Thoracic aorta (tissue), 2 donors: ENCODE results near the gene IPP. TPM values are rescaled to one million over a fixed set of nuclear protein-coding genes. Genes with fewer than 3 reads are reported as not detected.
"Not testable (repeated sequence)": the region's sequence is repeated elsewhere in the genome, so short reads cannot be mapped to it uniquely, and the experiment has no call there.

Experiments
- ATAC-seq: fragments of 150-250 bp; one replicate; pipeline ENCODE4 v1.8.0; 2017; ENCODE audit warnings: low read depth; ENCODE audit not compliant: insufficient number of reproducible peaks, low FRiP score
- DNase-seq: peaks from one replicate; pipeline ENCODE4 v3.0.0-alpha.2; 2020; ENCODE audit warnings: low spot score
- H3K27ac ChIP-seq, 2 donors: fragments of 200-600 bp; sonication (generic); 1 replicate in 1 of 2; 2 replicates in 1 of 2; pipeline ENCODE4 v1.5.1; 2016; ENCODE audit warnings: mild to moderate bottlenecking in 2 of 2, moderate library complexity in 2 of 2
- H3K27me3 ChIP-seq: fragments of 200-600 bp; sonication (generic); replicated peaks from 2 replicates; pipeline ENCODE4 v1.6.0; 2016; ENCODE audit warnings: mild to moderate bottlenecking; ENCODE audit not compliant: insufficient read depth
- H3K36me3 ChIP-seq: fragments of 200-600 bp; sonication (generic); one replicate; pipeline ENCODE4 v1.5.1; 2016
- H3K4me1 ChIP-seq, 2 donors: fragments of 200-600 bp; sonication (generic); 1 replicate in 1 of 2; 2 replicates in 1 of 2; pipeline versions ENCODE4 v1.5.1 to v1.6.0; 2016; ENCODE audit warnings: low read depth in 2 of 2, mild to moderate bottlenecking in 1 of 2; ENCODE audit not compliant: control insufficient read depth in 1 of 2
- H3K4me3 ChIP-seq: fragments of 200-600 bp; sonication (generic); 2 replicates; pipeline ENCODE4 v1.5.1; 2016; ENCODE audit warnings: mild to moderate bottlenecking
- H3K9me3 ChIP-seq: fragments of 200-600 bp; sonication (generic); 2 replicates; pipeline ENCODE4 v1.5.1; 2016
- CTCF ChIP-seq: fragments of 200-600 bp; sonication (generic); IDR thresholded peaks from one replicate; pipeline ENCODE4 v1.5.1; 2019; ENCODE audit warnings: antibody characterized with exemption
- total RNA-seq, 2 donors: library from RNA; depleted of rRNA; stranded (reverse); fragments of >200 nt; gene quantifications; one replicate each; pipeline versions ENCODE4 v1.1.0 to v1.2.3, GENCODE V29; 2016

IPP gene
- total RNA-seq, 2 donors from 2014 or later, result 6.9 to 10.2 TPM

GRCh38 chr1:45739137-45739536 lies 11.3 kb downstream of the IPP start:
- DNase-seq, result no peak
- H3K27ac ChIP-seq, result no peak overlapping the region

GRCh38 chr1:45730780-45731319 lies 19.6 kb downstream of the IPP start:
- TF ChIP-seq CTCF, result no peak
- no peak for DNase-seq

More at GRCh38 chr1:45739137-45739536, 11.3 kb downstream of the IPP start:
- TF ChIP-seq CTCF, result no peak
- H3K4me1 ChIP-seq, result no peaks in the 10 kb centered on the region
- H3K27me3 ChIP-seq, result no peaks in the 10 kb centered on the region
- no peak for ATAC-seq
- no peak overlapping the region for H3K4me3 ChIP-seq
- peaks cover 6% of the 10 kb centered on the region for H3K36me3 ChIP-seq
- H3K9me3 ChIP-seq, result no peaks in the 10 kb centered on the region

GRCh38 chr1:45730075-45730779 lies 20.2 kb downstream of the IPP start:
- Histone ChIP-seq H3K27ac (no peak overlapping the region), H3K9me3 (no peaks in the 10 kb centered on the region), H3K27me3 (no peaks in the 10 kb centered on the region), H3K4me1 (no peaks in the 10 kb centered on the region), H3K4me3 (no peak overlapping the region), H3K36me3 (peaks cover 3% of the 10 kb centered on the region)
- ATAC-seq (no peak), DNase-seq (no peak)
- no peak for TF ChIP-seq CTCF

More at GRCh38 chr1:45730780-45731319, 19.6 kb downstream of the IPP start:
- no peak overlapping the region for H3K4me3 ChIP-seq
- peaks cover 3% of the 10 kb centered on the region for H3K36me3 ChIP-seq
- H3K4me1 ChIP-seq, result no peaks in the 10 kb centered on the region
- H3K27me3 ChIP-seq, result no peaks in the 10 kb centered on the region
- H3K9me3 ChIP-seq, result no peaks in the 10 kb centered on the region
- no peak overlapping the region for H3K27ac ChIP-seq
- no peak for ATAC-seq

- not testable (repeated sequence) for H3K9me3 ChIP-seq, ATAC-seq, H3K36me3 ChIP-seq, H3K27me3 ChIP-seq, H3K4me1 ChIP-seq, H3K27ac ChIP-seq, DNase-seq, H3K4me3 ChIP-seq
Observed at GRCh38 chr1:45726007-45726406, 24.4 kb downstream of the IPP start.

GRCh38 chr1:45723248-45723930 lies 27.1 kb downstream of the IPP start:
- no peak for TF ChIP-seq CTCF
- H3K9me3 ChIP-seq, result no peaks in the 10 kb centered on the region
- no peak overlapping the region for H3K4me3 ChIP-seq
- DNase-seq (no peak), ATAC-seq (no peak)
- H3K27ac ChIP-seq, result no peak overlapping the region
- H3K36me3 ChIP-seq, result peaks cover under 1% of the 10 kb centered on the region
- H3K27me3 ChIP-seq, result no peaks in the 10 kb centered on the region
- no peaks in the 10 kb centered on the region for H3K4me1 ChIP-seq
